Type B pancreatic cell (in vitro differentiated cells): ENCODE data around the gene UBXN2A. TPM values are rescaled to one million over a fixed set of nuclear protein-coding genes. Genes with fewer than 3 reads are reported as not detected.

Experiments
- DNase-seq: peaks from one replicate; pipeline ENCODE4 v3.0.0; 2021; ENCODE audit warnings: mixed read lengths; ENCODE audit not compliant: unreplicated experiment; ENCODE audit errors: extremely low spot score
- H3K27ac Mint-ChIP-seq: 2 replicates; pipeline ENCODE4 v1.8.0; 2021; ENCODE audit warnings: mild to moderate bottlenecking, mixed read lengths
- H3K27me3 Mint-ChIP-seq: 2 replicates; pipeline ENCODE4 v1.8.0; 2021; ENCODE audit warnings: mixed read lengths
- H3K36me3 Mint-ChIP-seq: 2 replicates; pipeline ENCODE4 v1.8.0; 2021; ENCODE audit warnings: mixed read lengths
- H3K4me1 Mint-ChIP-seq: one replicate; pipeline ENCODE4 v1.8.0; 2021; ENCODE audit warnings: mixed read lengths; ENCODE audit not compliant: unreplicated experiment
- H3K4me3 Mint-ChIP-seq: 2 replicates; pipeline ENCODE4 v1.8.0; 2021; ENCODE audit warnings: mild to moderate bottlenecking, mixed read lengths
- H3K9me3 Mint-ChIP-seq: 2 replicates; pipeline ENCODE4 v1.8.0; 2021; ENCODE audit warnings: mixed read lengths
- total RNA-seq: library from RNA; stranded (reverse); gene quantifications from 2 replicates; pipeline ENCODE4 v1.2.1, GENCODE V29; 2021; ENCODE audit warnings: low replicate concordance
- TF ChIP-seq, protein P1 (sequence below): fragments of 200-600 bp; sonication (generic); conservative IDR thresholded peaks from 2 replicates; pipeline ENCODE4 v1.5.0; 2021; ENCODE audit warnings: antibody characterized with exemption, mild to moderate bottlenecking

UBXN2A gene
- total RNA-seq, 1 donor from 2014 or later, result 20.7 TPM

DNA sequence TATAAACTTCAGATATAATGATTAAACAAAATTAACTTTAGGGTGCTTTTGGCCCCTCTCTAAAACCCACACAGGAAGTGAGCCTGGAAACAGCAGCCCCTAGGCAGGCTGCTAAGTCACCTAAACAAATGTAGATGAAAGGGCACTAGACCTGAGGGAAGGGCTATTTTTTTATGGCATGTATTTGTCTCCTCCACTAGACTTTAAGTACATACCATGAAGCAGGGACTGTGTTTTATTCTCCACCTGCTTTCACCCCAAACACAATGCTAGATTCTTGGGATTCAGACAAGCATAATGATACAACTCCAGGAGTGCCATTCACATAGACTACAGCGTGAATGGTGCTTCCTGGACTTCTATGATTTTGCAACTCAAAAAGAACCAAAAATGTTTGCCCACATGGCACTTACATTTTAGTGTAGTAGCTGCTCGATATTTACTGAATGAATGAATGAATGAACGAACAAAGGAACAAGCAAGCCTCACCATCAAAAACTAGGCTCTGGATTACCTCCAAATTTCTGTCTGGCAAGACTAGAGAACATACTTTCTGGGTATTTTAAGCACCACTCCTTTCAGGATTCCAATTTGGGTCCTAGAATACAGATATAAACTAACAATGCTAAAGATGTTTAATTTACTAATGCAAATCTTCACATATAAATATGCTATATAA, 23.4 kb upstream of the UBXN2A start:
- DNase-seq, result no peak
- TF ChIP-seq, protein P1, sequence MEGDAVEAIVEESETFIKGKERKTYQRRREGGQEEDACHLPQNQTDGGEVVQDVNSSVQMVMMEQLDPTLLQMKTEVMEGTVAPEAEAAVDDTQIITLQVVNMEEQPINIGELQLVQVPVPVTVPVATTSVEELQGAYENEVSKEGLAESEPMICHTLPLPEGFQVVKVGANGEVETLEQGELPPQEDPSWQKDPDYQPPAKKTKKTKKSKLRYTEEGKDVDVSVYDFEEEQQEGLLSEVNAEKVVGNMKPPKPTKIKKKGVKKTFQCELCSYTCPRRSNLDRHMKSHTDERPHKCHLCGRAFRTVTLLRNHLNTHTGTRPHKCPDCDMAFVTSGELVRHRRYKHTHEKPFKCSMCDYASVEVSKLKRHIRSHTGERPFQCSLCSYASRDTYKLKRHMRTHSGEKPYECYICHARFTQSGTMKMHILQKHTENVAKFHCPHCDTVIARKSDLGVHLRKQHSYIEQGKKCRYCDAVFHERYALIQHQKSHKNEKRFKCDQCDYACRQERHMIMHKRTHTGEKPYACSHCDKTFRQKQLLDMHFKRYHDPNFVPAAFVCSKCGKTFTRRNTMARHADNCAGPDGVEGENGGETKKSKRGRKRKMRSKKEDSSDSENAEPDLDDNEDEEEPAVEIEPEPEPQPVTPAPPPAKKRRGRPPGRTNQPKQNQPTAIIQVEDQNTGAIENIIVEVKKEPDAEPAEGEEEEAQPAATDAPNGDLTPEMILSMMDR, result no peak
- Mint-ChIP-seq H3K27ac (peak overlapping the region; percentile 39), H3K27me3 (no peaks in the 10 kb centered on the region), H3K4me3 (no peak overlapping the region), H3K4me1 (peaks cover 18% of the 10 kb centered on the region), H3K36me3 (peaks cover 6% of the 10 kb centered on the region), H3K9me3 (no peaks in the 10 kb centered on the region)

DNA sequence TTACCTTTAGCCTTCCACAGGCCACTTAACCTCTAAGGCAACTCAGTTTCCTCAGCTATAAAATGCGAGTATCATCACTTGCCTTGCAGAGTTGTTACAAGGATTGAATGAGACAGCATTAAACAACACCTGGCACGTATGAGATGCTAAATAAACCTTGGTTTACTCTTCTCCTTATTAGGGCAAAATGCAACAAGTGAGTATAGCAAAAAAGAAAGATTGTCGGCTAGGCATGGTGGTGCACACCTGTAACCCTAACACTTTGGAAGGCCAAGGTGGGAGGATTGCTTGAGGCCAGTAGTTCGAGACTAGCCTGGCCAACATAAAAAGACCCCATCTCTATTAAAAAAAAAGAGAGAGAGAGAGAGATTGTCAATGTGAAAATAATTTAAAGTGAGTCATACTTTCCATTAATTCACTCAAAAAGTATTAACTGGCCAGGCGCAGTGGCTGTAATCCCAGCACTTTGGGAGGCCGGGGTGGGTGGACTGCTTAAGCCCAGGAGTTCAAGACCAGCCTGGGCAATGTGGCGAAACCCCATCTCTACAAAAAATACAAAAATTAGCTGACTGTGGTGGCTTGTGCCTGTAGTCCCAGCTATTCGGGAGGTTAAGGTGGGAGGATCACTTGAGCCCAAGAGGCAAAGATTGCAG, 21.3 kb upstream of the UBXN2A start:
- Mint-ChIP-seq H3K27me3 (no peaks in the 10 kb centered on the region), H3K4me3 (no peak overlapping the region), H3K9me3 (no peaks in the 10 kb centered on the region), H3K4me1 (peaks cover 24% of the 10 kb centered on the region), H3K36me3 (peaks cover 6% of the 10 kb centered on the region), H3K27ac (no peak overlapping the region)
- TF ChIP-seq, protein P1, result no peak
- no peak for DNase-seq

DNA sequence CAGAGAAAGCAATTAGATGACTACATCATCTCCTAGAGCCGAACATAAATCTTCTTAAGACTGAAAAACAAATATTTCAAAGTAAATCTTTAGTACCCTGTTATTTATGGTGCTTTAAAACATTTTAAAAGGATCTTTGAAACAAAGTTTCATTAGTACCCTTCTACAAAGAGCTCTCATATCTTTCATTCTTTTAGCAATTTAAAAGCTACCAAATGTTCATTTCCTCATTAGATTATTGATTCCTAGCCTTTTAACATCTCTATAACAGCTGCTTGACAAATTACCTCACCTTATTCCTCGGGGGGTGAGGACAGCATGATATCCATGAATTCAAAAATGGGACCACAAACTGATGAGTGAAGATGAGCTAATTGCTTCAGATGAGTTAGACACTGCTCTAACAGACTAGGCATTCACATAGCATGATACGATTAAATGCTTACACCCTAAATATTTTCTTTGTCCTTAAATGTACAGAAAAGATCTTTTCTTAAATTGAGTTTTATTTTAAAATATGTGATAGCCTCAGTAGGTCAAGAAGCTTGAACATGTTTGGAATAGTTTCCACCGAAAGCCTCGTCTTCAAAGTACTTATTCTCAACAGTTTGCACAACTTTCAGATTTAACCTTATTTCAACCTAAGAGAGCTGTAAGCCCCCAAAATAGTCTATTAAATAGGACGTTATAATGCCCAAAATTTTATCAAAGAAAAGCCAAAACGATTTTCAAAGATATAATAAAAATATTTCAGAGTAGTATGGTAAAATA, 15.5 kb upstream of the UBXN2A start:
- no peaks in the 10 kb centered on the region for H3K9me3 Mint-ChIP-seq
- H3K4me3 Mint-ChIP-seq, result peak overlapping the region; percentile 97
- no peak for DNase-seq
- H3K4me1 Mint-ChIP-seq, result peaks cover 19% of the 10 kb centered on the region
- H3K27ac Mint-ChIP-seq, result peak overlapping the region; percentile 100
- TF ChIP-seq, protein P1, result no peak
- H3K36me3 Mint-ChIP-seq, result no peaks in the 10 kb centered on the region
- no peaks in the 10 kb centered on the region for H3K27me3 Mint-ChIP-seq

DNA sequence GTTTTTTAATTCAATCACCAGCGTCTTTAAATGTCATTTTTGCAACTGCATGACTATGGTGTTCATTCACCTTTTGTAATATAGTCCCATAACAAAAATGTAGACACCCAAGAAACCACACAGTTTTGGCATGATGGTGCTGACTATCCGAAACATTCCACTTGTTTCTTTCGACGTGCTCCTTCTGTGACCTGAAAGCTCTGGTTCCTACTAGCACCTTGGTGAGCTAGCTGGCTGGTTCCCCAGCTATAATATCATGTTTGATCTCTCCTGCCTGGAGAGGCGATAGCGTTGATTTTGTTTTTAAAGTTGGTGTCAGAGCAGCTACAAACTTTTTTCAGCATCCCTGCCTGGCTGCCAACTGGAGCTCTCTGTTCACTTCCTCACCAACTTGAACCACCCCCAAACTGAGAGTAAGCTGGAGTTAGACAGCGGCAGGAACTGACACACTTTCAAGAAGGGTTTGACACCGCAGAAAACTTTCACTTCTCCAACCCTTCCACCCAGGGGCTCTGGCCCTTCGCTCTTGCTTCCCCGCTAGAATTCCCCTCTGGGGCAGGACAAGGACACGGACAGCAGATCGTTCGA, 14.5 kb upstream of the UBXN2A start:
- Mint-ChIP-seq H3K9me3 (no peaks in the 10 kb centered on the region), H3K4me3 (peak overlapping the region; percentile 97), H3K27me3 (no peaks in the 10 kb centered on the region), H3K27ac (peak overlapping the region; percentile 100), H3K4me1 (peaks cover 19% of the 10 kb centered on the region), H3K36me3 (no peaks in the 10 kb centered on the region)
- TF ChIP-seq, protein P1, result no peak
- DNase-seq, result no peak

DNA sequence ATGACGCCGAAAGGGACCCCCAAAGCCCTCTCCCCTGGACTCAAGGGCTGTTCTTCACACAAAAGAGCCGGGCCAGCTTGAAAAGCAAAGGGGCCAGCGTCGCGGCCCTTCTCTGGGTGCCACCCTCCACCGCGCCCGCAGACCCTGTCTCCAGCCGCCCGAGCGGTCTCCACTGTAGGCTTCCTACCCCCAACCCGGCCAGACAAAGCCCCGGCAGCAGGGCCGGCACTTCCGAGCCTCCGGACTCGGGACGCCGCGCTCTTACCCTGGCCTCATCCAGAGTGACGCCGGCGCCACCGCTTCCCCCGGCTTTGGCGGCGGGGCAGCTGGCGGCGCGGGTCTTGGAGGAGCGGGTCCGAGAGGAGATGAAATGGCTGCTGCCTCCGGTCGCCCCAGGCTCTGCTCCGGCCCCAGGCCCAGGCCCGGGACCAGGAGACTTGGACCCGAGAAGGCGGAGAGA, 13.9 kb upstream of the UBXN2A start:
- Mint-ChIP-seq H3K4me1 (peaks cover 19% of the 10 kb centered on the region), H3K27ac (peak overlapping the region; percentile 100), H3K9me3 (no peaks in the 10 kb centered on the region), H3K4me3 (peak overlapping the region; percentile 97), H3K36me3 (peaks cover 2% of the 10 kb centered on the region), H3K27me3 (no peaks in the 10 kb centered on the region)
- no peak for DNase-seq
- TF ChIP-seq, protein P1, result no peak
